Psoas muscle (tissue), 8 donors: Measurements from ENCODE around the gene PALB2. TPM values are rescaled to one million over a fixed set of nuclear protein-coding genes. Genes with fewer than 3 reads are reported as not detected.

Experiments used
- ATAC-seq, 4 donors: fragments of 200-7000 bp; cut with Tn5 transposase; one replicate each; pipeline ENCODE4 v1.9.1; 2020; ENCODE audit warnings: moderate library complexity in 3 of 4, mild to moderate bottlenecking in 2 of 4
- DNase-seq, 2 donors: peaks; one replicate each; pipeline ENCODE4 v3.0.0-alpha.2; 2020
- H3K27ac ChIP-seq: fragments of 200-600 bp; one replicate; pipeline ENCODE4 v1.8.0; 2022
- H3K27me3 ChIP-seq, 3 donors: fragments of 200-600 bp in 1 of 3; one replicate each; pipeline versions ENCODE4 v1.6.1 to v1.8.0; 2013 to 2022; ENCODE audit warnings: low read length in 2 of 3, mild to moderate bottlenecking in 2 of 3, moderate library complexity in 1 of 3; ENCODE audit not compliant: insufficient read depth in 3 of 3
- H3K36me3 ChIP-seq, 2 donors: fragments of 200-600 bp in 1 of 2; one replicate each; pipeline versions ENCODE4 v1.6.1 to v1.8.0; 2013 to 2022; ENCODE audit warnings: low read depth in 1 of 2, mild to moderate bottlenecking in 1 of 2, moderate library complexity in 1 of 2; ENCODE audit not compliant: insufficient read depth in 1 of 2
- H3K4me1 ChIP-seq: fragments of 200-600 bp; one replicate; pipeline ENCODE4 v1.8.0; 2022
- H3K4me3 ChIP-seq: fragments of 200-600 bp; one replicate; pipeline ENCODE4 v1.8.0; 2022; ENCODE audit warnings: mild to moderate bottlenecking
- H3K9me3 ChIP-seq: fragments of 200-600 bp; one replicate; pipeline ENCODE4 v1.8.0; 2022
- CTCF ChIP-seq: fragments of 200-600 bp; IDR thresholded peaks from one replicate; pipeline ENCODE4 v1.8.0; 2022; ENCODE audit warnings: antibody characterized with exemption
- WGBS, 3 donors: extraction: QIAGEN DNeasy Blood & Tissue Kit; methylation state at CpG; one replicate each; pipeline versions ENCODE4 v1.1.6 to v1.1.7; 2013; 5-methylcytosine and 5-hydroxymethylcytosine counted together
- intact Hi-C, 2 donors: fragments of 100-400 bp; cut with DNase I; formaldehyde crosslinking; loops; one replicate each; pipeline versions ENCODE4 v1.11.0 to v1.14.2; 2022
- polyA plus RNA-seq, 3 donors: library from polyadenylated mRNA; stranded (reverse); fragments of 200-250 nt; gene quantifications; one replicate each; pipeline ENCODE4 v1.2.3, GENCODE V29; 2013
- total RNA-seq, 4 donors: library from RNA; stranded (reverse); fragmentation: NEBNext Ultra II Directional in 2 of 4; extraction: Animal tissue kit (Norgen Biotek cat#: 25700) in 2 of 4; gene quantifications; one replicate each; pipeline versions ENCODE4 v1.2.1 to v1.2.4, GENCODE V29; 2021 to 2023
- donor health status: healthy with polysubstance abuse.
- donor health status: DM: no; HTN: no; CAD: no; lungs with moderate emphysema.
- donor health status: Bipolar disorder and iron deficiency.
- donor health status: healthy.
- donor health status: DM: yes; HTN: yes; CAD: no.
- donor health status: DM: no; HTN: no; CAD: no.
- donor health status: DM: no; HTN: no; CAD: no.
- donor health status: DM: yes; HTN: yes; CAD: no.

Gene PALB2
- total and polyA plus RNA-seq, 7 donors, result 4.3 to 10.6 (median 6.2) TPM

GRCh38 chr16:23554536-23554935, 86.6 kb downstream of the PALB2 start:
- Histone ChIP-seq H3K4me3 (no peak overlapping the region), H3K9me3 (no peaks in the 10 kb centered on the region), H3K27ac (no peak overlapping the region), H3K4me1 (peaks cover 17% of the 10 kb centered on the region), H3K36me3 (peaks cover 17 to 61% of the 10 kb centered on the region in 2 donors), H3K27me3 (no peaks in the 10 kb centered on the region)
- no peak for TF ChIP-seq CTCF
- DNase-seq (no peak), ATAC-seq (no peak)
- intact Hi-C loops, result loop anchor here in 1 of 2 donors (10.0 kb wide), 2 partner anchors 100 to 990 kb away; partner anchors contain the start of gene COG7
- WGBS, 3 donors, result 78 to 86% (median 85%) methylated on average over 3 of the region's 3 CpGs

Other genes with a start within 250 kb of the PALB2 start
- gene COG7, start 188.1 kb downstream of the PALB2 start, total RNA-seq, result 1 to 10 TPM; 6.7 to 9.6 (median 9.4) TPM
- gene COG7, start 188.1 kb downstream of the PALB2 start, polyA plus RNA-seq, result 10 to 100 TPM in 2 of 3 donors, 1 to 10 TPM in 1; 7.6 to 14.7 (median 10.5) TPM
- gene GGA2, start 130.8 kb downstream of the PALB2 start, total RNA-seq, result 10 to 100 TPM; 43.1 to 62.9 (median 56.4) TPM
- gene GGA2, start 130.8 kb downstream of the PALB2 start, polyA plus RNA-seq, result 10 to 100 TPM; 18.9 to 49.3 (median 21.7) TPM
- gene EARS2, start 84.0 kb downstream of the PALB2 start, total RNA-seq, result 10 to 100 TPM; 19.0 to 28.3 (median 20.9) TPM
- 10 to 100 TPM; 12.1 to 22.5 (median 13.6) TPM for gene EARS2, start 84.0 kb downstream of the PALB2 start, polyA plus RNA-seq
- gene UBFD1, start 83.6 kb downstream of the PALB2 start, total RNA-seq, result 100 to 1,000 TPM; 108 to 147 (median 122) TPM
- gene UBFD1, start 83.6 kb downstream of the PALB2 start, polyA plus RNA-seq, result 100 to 1,000 TPM in 1 of 3 donors, 10 to 100 TPM in 2; 44.8 to 145 (median 48.1) TPM
- 100 to 1,000 TPM; 175 to 241 (median 210) TPM for gene NDUFAB1, start 45.0 kb downstream of the PALB2 start, total RNA-seq
- gene NDUFAB1, start 45.0 kb downstream of the PALB2 start, polyA plus RNA-seq, result 100 to 1,000 TPM; 304 to 441 (median 365) TPM
- 10 to 100 TPM; 27.5 to 43.8 (median 31.6) TPM for gene DCTN5, start 156 bp upstream of the PALB2 start, total RNA-seq
- gene DCTN5, start 156 bp upstream of the PALB2 start, polyA plus RNA-seq, result 10 to 100 TPM; 17.1 to 47.4 (median 40.5) TPM
- under 1 TPM; 0.58 to 0.98 (median 0.82) TPM for gene PLK1, start 37.6 kb upstream of the PALB2 start, total RNA-seq
- under 1 TPM; 0.43 to 0.87 (median 0.57) TPM for gene PLK1, start 37.6 kb upstream of the PALB2 start, polyA plus RNA-seq
- gene ERN2, start 71.9 kb upstream of the PALB2 start, total RNA-seq, result under 1 TPM in 1 of 4 donors, not detected in 3; 0.19 TPM
- under 1 TPM in 2 of 3 donors, not detected in 1; 0.03 to 0.08 TPM for gene ERN2, start 71.9 kb upstream of the PALB2 start, polyA plus RNA-seq
- gene CHP2, start 113.7 kb upstream of the PALB2 start, total RNA-seq, result not detected
- gene CHP2, start 113.7 kb upstream of the PALB2 start, polyA plus RNA-seq, result under 1 TPM in 2 of 3 donors, not detected in 1; 0.05 to 0.08 TPM
- 1 to 10 TPM in 3 of 4 donors, under 1 TPM in 1; 0.83 to 1.5 (median 1.2) TPM for gene PRKCB, start 194.7 kb upstream of the PALB2 start, total RNA-seq
- under 1 TPM; 0.13 to 0.23 (median 0.14) TPM for gene PRKCB, start 194.7 kb upstream of the PALB2 start, polyA plus RNA-seq